Hippocampal formation (tissue), 2 donors: ENCODE measurements around the gene ODAD4.

Source experiments
- DNase-seq, 2 donors: peaks; one replicate each; lab custom pipeline; 2025; lab: John Stamatoyannopoulos, UW

ODAD4 gene

GRCh38 chr17:41971721-41972523, 41.5 kb downstream of the ODAD4 start:
- no peak for DNase-seq

- no peak for DNase-seq
Measured at GRCh38 chr17:41972571-41973407, 42.4 kb downstream of the ODAD4 start.

- DNase-seq: no peak
Measured at GRCh38 chr17:41973408-41973811, 43.0 kb downstream of the ODAD4 start.

GRCh38 chr17:41974031-41974430, 43.6 kb downstream of the ODAD4 start:
- DNase-seq: no peak

GRCh38 chr17:41974658-41975057, 44.2 kb downstream of the ODAD4 start:
- DNase-seq: no peak

GRCh38 chr17:41975099-41976083, 45.0 kb downstream of the ODAD4 start:
- peak; percentile 81 to 82 for DNase-seq

GRCh38 chr17:41976142-41976768, 45.8 kb downstream of the ODAD4 start:
- no peak for DNase-seq

GRCh38 chr17:41977991-41978390, 47.6 kb downstream of the ODAD4 start:
- DNase-seq: no peak

GRCh38 chr17:41982026-41982760, 51.8 kb downstream of the ODAD4 start:
- DNase-seq: no peak

- DNase-seq: no peak
Measured at GRCh38 chr17:41984454-41984853, 54.0 kb downstream of the ODAD4 start.

GRCh38 chr17:41985919-41986318, 55.5 kb downstream of the ODAD4 start:
- no peak for DNase-seq

- DNase-seq: no peak
Measured at GRCh38 chr17:41986634-41987033, 56.2 kb downstream of the ODAD4 start.

- no peak for DNase-seq
Measured at GRCh38 chr17:41987642-41988041, 57.2 kb downstream of the ODAD4 start.

- DNase-seq: no peak
Measured at GRCh38 chr17:41988418-41988817, 58.0 kb downstream of the ODAD4 start.

GRCh38 chr17:41989702-41990419, 59.4 kb downstream of the ODAD4 start:
- DNase-seq: no peak

GRCh38 chr17:41992576-41992975, 62.2 kb downstream of the ODAD4 start:
- peak; percentile 78 to 84 for DNase-seq

- DNase-seq: no peak
Measured at GRCh38 chr17:41996855-41997164, 66.4 kb downstream of the ODAD4 start.

GRCh38 chr17:41998497-41998896, 68.1 kb downstream of the ODAD4 start:
- no peak for DNase-seq

GRCh38 chr17:42000413-42001133, 70.2 kb downstream of the ODAD4 start:
- no peak for DNase-seq

- DNase-seq: no peak
Measured at GRCh38 chr17:42001729-42002128, 71.3 kb downstream of the ODAD4 start.
